ENCODE measurements around the gene CACNA1A. TPM values are rescaled to one million over a fixed set of nuclear protein-coding genes. Genes with fewer than 3 reads are reported as not detected.

The CACNA1A gene
- total RNA-seq, 2 experiments from 2014 or later = 0.19 to 0.78 TPM

DNA sequence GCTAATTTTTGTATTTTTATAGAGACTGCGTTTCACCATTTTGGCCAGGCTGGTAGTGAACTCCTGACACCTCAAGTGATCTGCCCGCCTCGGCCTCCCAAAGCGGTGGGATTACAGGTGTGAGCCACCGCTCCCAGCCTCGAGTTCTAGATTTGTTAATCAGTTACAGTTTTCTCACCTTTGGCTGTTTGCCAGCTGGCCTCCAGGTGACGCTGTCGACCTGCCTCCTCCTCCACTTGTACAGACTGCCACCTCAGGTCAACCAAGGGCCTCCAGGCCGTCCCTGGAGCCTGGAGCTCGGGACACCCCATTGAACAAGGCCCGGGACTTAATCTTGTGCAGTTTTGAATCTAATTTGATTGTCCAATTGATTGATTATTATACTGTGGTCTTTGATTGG is 310.6 kb downstream of the CACNA1A start:
- Histone ChIP-seq H3K36me3 (ENCODE audit: insufficient read depth, low read length) (no peaks in the 10 kb centered on the region), H4K20me1 (ENCODE audit: insufficient read depth, low read length) (no peaks in the 10 kb centered on the region), H2AFZ (ENCODE audit: low read length) (peak overlapping the region; percentile 26; the same call in 1 of the 2 replicates), H3K4me2 (ENCODE audit: low read length) (no peak overlapping the region), H3K9me3 (ENCODE audit: low read length) (no peaks in the 10 kb centered on the region), H3K4me1 (ENCODE audit: insufficient read depth, low read length, poor library complexity, severe bottlenecking) (peaks cover 16% of the 10 kb centered on the region), H3K4me3 (ENCODE audit: low read depth, low read length, poor library complexity, severe bottlenecking) (no peak overlapping the region), H3K79me2 (ENCODE audit: insufficient read depth, low read depth, low read length) (no peaks in the 10 kb centered on the region), H3K27ac (ENCODE audit: low read depth, low read length, poor library complexity, severe bottlenecking) (no peak overlapping the region), H3K9me2 (ENCODE audit: insufficient read depth, low read length) (no peaks in the 10 kb centered on the region)
- ChIA-PET POLR2A (interaction anchor here (0.6 kb wide), 1 partner anchor 39 kb away, joined by 3 read pairs; no protein-coding TSS in a partner anchor), CTCF (ENCODE audit: unreplicated experiment) (interaction anchor here (1.2 kb wide), 1 partner anchor 202 kb away, joined by 3 read pairs; no protein-coding TSS in a partner anchor)
- TF ChIP-seq, protein P1, sequence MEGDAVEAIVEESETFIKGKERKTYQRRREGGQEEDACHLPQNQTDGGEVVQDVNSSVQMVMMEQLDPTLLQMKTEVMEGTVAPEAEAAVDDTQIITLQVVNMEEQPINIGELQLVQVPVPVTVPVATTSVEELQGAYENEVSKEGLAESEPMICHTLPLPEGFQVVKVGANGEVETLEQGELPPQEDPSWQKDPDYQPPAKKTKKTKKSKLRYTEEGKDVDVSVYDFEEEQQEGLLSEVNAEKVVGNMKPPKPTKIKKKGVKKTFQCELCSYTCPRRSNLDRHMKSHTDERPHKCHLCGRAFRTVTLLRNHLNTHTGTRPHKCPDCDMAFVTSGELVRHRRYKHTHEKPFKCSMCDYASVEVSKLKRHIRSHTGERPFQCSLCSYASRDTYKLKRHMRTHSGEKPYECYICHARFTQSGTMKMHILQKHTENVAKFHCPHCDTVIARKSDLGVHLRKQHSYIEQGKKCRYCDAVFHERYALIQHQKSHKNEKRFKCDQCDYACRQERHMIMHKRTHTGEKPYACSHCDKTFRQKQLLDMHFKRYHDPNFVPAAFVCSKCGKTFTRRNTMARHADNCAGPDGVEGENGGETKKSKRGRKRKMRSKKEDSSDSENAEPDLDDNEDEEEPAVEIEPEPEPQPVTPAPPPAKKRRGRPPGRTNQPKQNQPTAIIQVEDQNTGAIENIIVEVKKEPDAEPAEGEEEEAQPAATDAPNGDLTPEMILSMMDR (conservative IDR thresholded peaks at IDR 0.05; ENCODE audit: low read length) = peak; percentile 96
- TF ChIP-seq EZH2phosphoT487 (IDR thresholded peaks at IDR 0.05; ENCODE audit: borderline replicate concordance, low read depth, low read length) = no peak
- no TSS peak for BruUV-seq (replicated peaks)
- intact Hi-C loops (cut with micrococcal nuclease; ENCODE audit: unreplicated experiment) = loop anchor here (1.0 to 5.0 kb wide), 4 partner anchors 39 to 67 kb away; no protein-coding TSS in a partner anchor
- peak; percentile 84 for DNase-seq (ENCODE audit: low spot score)

DNA sequence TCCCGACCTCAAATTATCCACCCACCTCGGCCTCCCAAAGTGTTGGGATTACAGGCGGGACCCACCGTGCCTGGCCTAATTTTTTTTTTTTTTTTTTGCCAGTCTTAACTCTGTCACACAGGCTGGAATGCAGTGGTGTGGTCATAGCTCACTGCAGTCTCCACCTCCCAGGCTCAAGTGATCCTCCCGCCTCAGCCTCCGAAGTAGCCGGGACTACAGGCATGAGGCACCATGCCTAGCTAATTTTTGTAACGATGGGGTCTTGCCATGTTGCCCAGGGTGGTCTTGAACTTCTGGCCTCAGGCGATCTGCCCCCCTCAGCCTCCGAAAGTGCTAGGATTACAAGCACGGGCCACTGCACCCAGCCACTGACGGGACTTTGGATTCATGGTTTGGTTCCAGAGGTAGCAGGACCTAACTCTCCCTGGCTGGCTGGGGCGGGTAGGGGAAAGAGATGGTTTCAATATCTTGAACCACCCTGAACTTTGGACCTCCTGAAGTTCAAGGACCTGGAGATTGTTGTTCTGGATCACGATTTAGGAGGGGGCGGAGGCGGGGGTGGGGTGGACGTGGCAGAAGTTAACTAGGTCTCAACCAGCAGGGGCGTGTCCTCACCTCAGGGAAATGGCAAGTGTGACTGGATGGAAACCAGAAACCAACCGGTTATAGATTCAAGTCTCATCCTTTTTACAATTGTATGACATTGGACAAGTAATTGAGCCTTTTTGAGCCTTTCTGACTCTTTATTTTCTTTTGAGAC is 315.3 kb downstream of the CACNA1A start:
- peaks cover 25% of the 10 kb centered on the region for H3K4me1 ChIP-seq (ENCODE audit: insufficient read depth, low read length, poor library complexity, severe bottlenecking)
- H3K4me2 ChIP-seq (ENCODE audit: low read length) = no peak overlapping the region
- POLR2A ChIA-PET = no interaction called here
- no peak for DNase-seq (ENCODE audit: low spot score)
- no peaks in the 10 kb centered on the region for H3K36me3 ChIP-seq (ENCODE audit: insufficient read depth, low read length)
- H3K79me2 ChIP-seq (ENCODE audit: insufficient read depth, low read depth, low read length) = no peaks in the 10 kb centered on the region
- H3K27ac ChIP-seq (ENCODE audit: low read depth, low read length, poor library complexity, severe bottlenecking) = no peak overlapping the region
- no peak overlapping the region for H2AFZ ChIP-seq (ENCODE audit: low read length)
- CTCF ChIA-PET (ENCODE audit: unreplicated experiment) = no interaction called here
- H3K4me3 ChIP-seq (ENCODE audit: low read depth, low read length, poor library complexity, severe bottlenecking) = no peak overlapping the region
- H3K9me3 ChIP-seq (ENCODE audit: low read length) = no peaks in the 10 kb centered on the region
- H3K9me2 ChIP-seq (ENCODE audit: insufficient read depth, low read length) = no peaks in the 10 kb centered on the region
- no TSS peak for BruUV-seq (replicated peaks)
- intact Hi-C loops (cut with micrococcal nuclease; ENCODE audit: unreplicated experiment) = no loop called here
- TF ChIP-seq, protein P1 (conservative IDR thresholded peaks at IDR 0.05; ENCODE audit: low read length) = no peak
- no peak for TF ChIP-seq EZH2phosphoT487 (IDR thresholded peaks at IDR 0.05; ENCODE audit: borderline replicate concordance, low read depth, low read length)
- H4K20me1 ChIP-seq (ENCODE audit: insufficient read depth, low read length) = no peaks in the 10 kb centered on the region

DNA sequence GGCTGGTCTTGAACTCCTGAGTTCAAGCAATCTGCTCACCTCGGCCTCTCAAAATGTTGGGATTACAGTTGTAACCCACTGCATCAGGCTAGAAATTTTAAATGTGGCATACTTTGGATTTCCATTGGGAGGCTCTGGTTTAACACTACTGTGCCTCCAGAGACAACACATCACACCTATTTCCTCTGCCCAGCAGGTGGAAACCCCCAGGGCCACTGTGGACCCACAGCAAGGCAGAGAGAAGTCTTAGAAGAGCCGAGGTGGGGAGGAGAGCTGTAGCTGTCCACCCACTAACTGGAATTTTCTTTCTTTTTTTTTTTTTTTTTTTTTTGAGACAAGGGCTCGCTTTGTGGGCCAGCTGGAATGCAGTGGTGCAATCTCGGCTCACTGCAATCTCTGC is 316.7 kb downstream of the CACNA1A start:
- Histone ChIP-seq H3K36me3 (ENCODE audit: insufficient read depth, low read length) (no peaks in the 10 kb centered on the region), H4K20me1 (ENCODE audit: insufficient read depth, low read length) (no peaks in the 10 kb centered on the region), H3K4me1 (ENCODE audit: insufficient read depth, low read length, poor library complexity, severe bottlenecking) (peaks cover 18% of the 10 kb centered on the region), H3K79me2 (ENCODE audit: insufficient read depth, low read depth, low read length) (no peaks in the 10 kb centered on the region), H3K9me2 (ENCODE audit: insufficient read depth, low read length) (no peaks in the 10 kb centered on the region), H3K9me3 (ENCODE audit: low read length) (no peaks in the 10 kb centered on the region), H3K4me2 (ENCODE audit: low read length) (no peak overlapping the region), H3K27ac (ENCODE audit: low read depth, low read length, poor library complexity, severe bottlenecking) (no peak overlapping the region), H3K4me3 (ENCODE audit: low read depth, low read length, poor library complexity, severe bottlenecking) (no peak overlapping the region), H2AFZ (ENCODE audit: low read length) (no peak overlapping the region)
- ChIA-PET POLR2A (no interaction called here), CTCF (ENCODE audit: unreplicated experiment) (no interaction called here)
- BruUV-seq (replicated peaks) = no TSS peak
- no peak for DNase-seq (ENCODE audit: low spot score)
- TF ChIP-seq EZH2phosphoT487 (IDR thresholded peaks at IDR 0.05; ENCODE audit: borderline replicate concordance, low read depth, low read length) = no peak
- TF ChIP-seq, protein P1 (conservative IDR thresholded peaks at IDR 0.05; ENCODE audit: low read length) = no peak
- intact Hi-C loops (cut with micrococcal nuclease; ENCODE audit: unreplicated experiment) = no loop called here
